Islet precursor cell (in vitro differentiated cells): Measurements from ENCODE around the gene ARHGEF39.
"Not testable (repeated sequence)": the region's sequence is repeated elsewhere in the genome, so short reads cannot be mapped to it uniquely, and the experiment has no call there.

ENCODE experiments used
- DNase-seq: peaks from one replicate; pipeline ENCODE4 v3.0.0-alpha.2; 2018

The ARHGEF39 gene

DNA sequence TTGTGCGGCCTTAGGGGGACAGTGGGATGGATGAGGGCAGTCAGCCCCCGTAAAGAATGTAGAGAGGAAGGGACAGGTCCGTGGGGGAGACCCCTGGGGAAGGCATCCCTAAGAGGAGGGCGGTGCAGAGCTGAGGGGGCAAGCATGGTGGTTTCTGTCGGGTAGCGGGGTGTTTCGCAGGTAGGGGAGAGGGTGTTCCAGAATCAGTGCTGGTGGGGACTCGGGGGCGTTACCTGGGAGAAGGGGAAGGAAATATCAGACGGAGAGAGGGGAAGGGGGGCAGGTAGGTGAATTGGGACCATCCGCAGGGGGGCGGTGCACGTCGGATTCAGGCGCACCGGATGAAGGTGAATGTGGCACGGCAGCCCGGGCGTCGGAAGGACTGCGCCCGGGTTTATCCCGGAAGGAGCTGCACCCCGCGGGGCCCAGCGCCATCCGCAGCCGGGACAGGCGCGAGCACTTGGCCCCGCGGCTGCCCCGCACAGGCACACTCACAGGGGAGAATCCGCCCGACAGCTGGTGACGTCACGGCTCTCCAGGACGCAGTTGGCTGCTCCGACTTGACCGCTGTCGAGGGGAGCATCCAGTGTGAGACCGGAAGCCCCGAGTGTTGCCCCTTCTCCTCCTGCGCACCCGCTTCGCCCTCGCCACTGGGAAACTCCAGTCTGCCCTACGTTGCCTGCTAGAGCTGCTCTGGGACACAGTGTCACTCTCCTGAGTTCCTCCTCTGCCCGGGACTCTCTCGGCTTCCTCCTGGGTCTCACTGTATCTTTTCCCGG, 48.1 kb downstream of the ARHGEF39 start:
- DNase-seq: peak; percentile 79

DNA sequence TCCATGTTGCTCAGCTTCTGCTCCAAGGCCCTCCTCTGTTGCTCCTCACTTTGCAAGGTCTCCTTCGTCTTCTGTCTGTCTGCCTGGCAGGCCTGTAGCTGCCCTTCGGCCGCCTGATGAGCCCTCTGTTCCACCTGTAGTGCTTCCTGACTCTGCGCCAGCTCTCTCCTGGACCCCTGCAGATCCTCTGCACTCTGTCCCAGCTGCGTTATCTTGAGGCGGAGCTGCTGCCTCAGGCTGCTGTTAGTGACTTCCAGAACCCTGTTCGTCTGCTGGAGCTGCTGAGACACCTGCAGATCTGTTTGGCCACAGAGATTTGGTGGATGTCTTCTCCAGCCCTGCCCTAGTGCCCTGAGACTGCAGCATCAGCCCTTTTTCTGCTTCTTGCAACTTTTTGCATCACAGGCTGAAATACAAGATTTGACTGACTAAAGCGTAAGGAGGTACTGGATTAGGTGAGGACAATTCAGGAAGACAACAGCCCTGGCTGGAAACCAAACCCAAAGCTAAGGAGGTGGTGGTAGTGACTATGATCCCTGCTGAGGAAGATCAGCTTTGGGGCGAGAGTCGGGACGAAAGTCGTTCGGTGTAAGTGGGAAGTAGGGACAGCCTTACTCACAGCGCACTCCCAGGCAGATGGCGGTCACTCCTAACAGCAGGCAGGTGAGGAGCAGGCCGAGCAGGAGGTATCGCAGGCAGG, 48.9 kb downstream of the ARHGEF39 start:
- no peak for DNase-seq

DNA sequence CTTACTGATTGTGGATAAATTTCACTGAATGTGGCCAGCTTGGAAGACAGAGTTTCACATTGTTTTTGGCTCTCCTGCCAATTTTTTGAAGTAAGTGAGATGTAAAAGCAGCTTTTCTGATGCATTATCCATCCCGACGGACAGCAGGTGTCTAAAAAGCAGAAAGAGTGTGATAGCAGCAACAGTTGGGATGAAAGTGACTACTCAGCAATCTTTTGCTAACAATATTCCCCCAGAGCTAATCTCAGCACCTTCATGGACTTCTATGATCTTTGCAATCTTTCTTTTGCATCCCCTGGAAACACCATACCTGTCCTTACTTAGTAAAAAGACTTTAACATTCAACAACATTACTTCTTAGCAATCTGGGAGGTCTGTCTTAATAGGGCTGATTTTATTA, 52.2 kb downstream of the ARHGEF39 start:
- DNase-seq: no peak

DNA sequence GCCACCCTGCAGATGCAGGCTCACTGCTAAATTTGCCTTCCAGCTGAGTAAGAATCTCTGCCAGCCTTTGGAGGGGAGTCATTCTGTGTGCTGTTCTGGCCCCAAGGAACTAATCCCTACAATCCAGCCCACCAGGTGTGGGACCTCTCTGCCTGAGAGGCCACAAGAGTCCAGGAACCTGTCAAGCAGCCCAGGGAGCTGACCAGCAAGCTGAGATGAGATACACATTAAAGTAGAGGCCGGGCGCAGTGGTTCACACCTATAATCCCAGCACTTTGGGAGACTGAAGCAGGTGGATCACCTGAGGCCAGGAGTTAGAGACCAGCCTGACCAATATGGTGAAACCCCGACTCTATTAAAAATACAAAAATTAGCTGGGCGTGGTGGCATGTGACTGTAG, 52.9 kb downstream of the ARHGEF39 start:
- not testable (repeated sequence) for DNase-seq

DNA sequence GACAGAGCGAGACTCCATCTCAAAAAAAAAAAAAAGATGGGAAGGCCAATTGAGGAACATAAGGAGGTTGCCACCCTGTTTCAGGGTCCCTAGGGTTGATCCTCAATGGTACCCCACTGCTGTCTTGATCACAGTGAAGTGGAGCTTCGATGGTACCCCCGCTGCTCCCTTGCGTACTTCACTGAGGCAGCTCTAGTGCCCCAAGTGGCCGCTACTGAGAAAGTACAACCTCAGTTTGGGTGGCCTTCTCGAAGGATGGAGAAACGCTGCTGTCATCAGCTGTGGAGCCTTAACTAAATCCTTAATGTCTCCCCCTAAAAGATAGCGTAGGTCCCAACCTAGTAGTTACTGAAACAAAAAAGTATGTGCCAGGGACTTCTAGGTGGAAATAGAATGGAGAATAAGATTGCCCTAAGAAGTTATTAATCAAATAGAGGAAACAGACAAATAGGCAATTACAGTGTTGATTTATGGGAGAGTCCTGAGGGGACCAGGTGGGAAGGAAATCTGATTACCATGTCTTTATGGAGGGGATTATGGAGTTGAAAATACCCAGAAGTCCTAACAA, 53.7 kb downstream of the ARHGEF39 start:
- peak; percentile 69 for DNase-seq

DNA sequence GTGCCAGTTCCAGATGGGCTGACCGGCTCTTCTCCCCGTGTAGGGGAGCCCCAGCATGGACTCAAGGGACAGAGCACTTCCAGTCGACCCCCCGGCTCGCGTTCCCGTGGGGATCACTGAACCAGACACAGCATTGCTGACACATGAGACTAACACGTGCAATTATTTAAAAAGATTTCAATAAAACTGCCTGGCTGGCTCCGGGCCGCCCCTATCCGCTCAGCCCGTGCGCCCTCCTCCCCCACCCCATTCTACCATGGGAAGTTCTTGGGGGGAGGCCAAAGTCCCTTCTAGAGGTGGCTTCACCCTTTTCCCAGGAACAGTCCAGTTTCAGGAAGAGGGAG, 55.2 kb downstream of the ARHGEF39 start:
- DNase-seq: no peak
